ENCODE data around the gene SCAPER. TPM values are rescaled to one million over a fixed set of nuclear protein-coding genes. Genes with fewer than 3 reads are reported as not detected.

Gene SCAPER
- total RNA-seq, 2 experiments from 2014 or later: 10.4 to 22.3 TPM

DNA sequence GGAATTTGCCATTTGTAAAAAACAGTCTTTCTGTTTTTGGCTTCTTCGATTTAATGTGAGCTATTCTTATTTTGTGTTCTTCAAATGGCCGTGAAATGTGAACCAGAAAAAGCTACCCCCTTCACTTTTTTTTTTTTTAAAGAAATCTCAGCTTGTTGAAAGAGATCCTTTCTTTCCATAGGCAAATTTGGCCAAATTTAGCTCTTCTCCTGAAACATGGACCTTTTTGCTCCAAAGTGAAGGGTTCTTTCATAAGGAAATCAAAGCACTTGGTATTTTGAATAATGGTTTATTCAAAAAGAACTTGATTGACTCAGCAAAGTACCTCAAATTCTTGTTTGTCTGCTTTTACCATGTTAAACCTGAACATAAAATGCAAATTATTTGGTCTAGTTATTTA lies 36.5 kb upstream of the SCAPER start:
- no TSS peak for BruUV-seq (replicated peaks)
- DNase-seq (ENCODE audit: low spot score): no peak
- Histone ChIP-seq H3K9me2 (ENCODE audit: insufficient read depth, low read length) (no peaks in the 10 kb centered on the region), H4K20me1 (ENCODE audit: insufficient read depth, low read length) (no peaks in the 10 kb centered on the region), H3K4me3 (ENCODE audit: low read depth, low read length, poor library complexity, severe bottlenecking) (no peak overlapping the region), H3K4me1 (ENCODE audit: insufficient read depth, low read length, poor library complexity, severe bottlenecking) (peaks cover under 1% of the 10 kb centered on the region), H3K27ac (ENCODE audit: low read depth, low read length, poor library complexity, severe bottlenecking) (no peak overlapping the region), H2AFZ (ENCODE audit: low read length) (no peak overlapping the region), H3K79me2 (ENCODE audit: insufficient read depth, low read depth, low read length) (no peaks in the 10 kb centered on the region), H3K4me2 (ENCODE audit: low read length) (no peak overlapping the region), H3K36me3 (ENCODE audit: insufficient read depth, low read length) (peaks cover 42% of the 10 kb centered on the region), H3K9me3 (ENCODE audit: low read length) (no peaks in the 10 kb centered on the region)
- intact Hi-C loops (cut with micrococcal nuclease; ENCODE audit: unreplicated experiment): no loop called here
- TF ChIP-seq EZH2phosphoT487 (IDR thresholded peaks at IDR 0.05; ENCODE audit: borderline replicate concordance, low read depth, low read length): no peak
- TF ChIP-seq, protein P1, sequence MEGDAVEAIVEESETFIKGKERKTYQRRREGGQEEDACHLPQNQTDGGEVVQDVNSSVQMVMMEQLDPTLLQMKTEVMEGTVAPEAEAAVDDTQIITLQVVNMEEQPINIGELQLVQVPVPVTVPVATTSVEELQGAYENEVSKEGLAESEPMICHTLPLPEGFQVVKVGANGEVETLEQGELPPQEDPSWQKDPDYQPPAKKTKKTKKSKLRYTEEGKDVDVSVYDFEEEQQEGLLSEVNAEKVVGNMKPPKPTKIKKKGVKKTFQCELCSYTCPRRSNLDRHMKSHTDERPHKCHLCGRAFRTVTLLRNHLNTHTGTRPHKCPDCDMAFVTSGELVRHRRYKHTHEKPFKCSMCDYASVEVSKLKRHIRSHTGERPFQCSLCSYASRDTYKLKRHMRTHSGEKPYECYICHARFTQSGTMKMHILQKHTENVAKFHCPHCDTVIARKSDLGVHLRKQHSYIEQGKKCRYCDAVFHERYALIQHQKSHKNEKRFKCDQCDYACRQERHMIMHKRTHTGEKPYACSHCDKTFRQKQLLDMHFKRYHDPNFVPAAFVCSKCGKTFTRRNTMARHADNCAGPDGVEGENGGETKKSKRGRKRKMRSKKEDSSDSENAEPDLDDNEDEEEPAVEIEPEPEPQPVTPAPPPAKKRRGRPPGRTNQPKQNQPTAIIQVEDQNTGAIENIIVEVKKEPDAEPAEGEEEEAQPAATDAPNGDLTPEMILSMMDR (conservative IDR thresholded peaks at IDR 0.05; ENCODE audit: low read length): no peak
- POLR2A ChIA-PET: interaction anchor here (0.5 to 1.6 kb wide), 8 partner anchors 9 to 480 kb away, joined by 3 to 8 read pairs (median 3); no protein-coding TSS in a partner anchor
- CTCF ChIA-PET (ENCODE audit: unreplicated experiment): no interaction called here

GRCh38 chr15:76939715-76940114 lies 34.6 kb upstream of the SCAPER start:
- Histone ChIP-seq H4K20me1 (ENCODE audit: insufficient read depth, low read length) (0 out of 2 replicates have a peak, but pooled peaks cover 8% of the 10 kb centered on the region), H3K4me1 (ENCODE audit: insufficient read depth, low read length, poor library complexity, severe bottlenecking) (peaks cover 18% of the 10 kb centered on the region), H3K9me2 (ENCODE audit: insufficient read depth, low read length) (no peaks in the 10 kb centered on the region), H3K27ac (ENCODE audit: low read depth, low read length, poor library complexity, severe bottlenecking) (no peak overlapping the region), H3K4me3 (ENCODE audit: low read depth, low read length, poor library complexity, severe bottlenecking) (no peak overlapping the region), H3K36me3 (ENCODE audit: insufficient read depth, low read length) (peaks cover 41% of the 10 kb centered on the region), H3K4me2 (ENCODE audit: low read length) (no peak overlapping the region), H3K79me2 (ENCODE audit: insufficient read depth, low read depth, low read length) (0 out of 2 replicates have a peak, but pooled peaks cover 1% of the 10 kb centered on the region), H2AFZ (ENCODE audit: low read length) (no peak overlapping the region), H3K9me3 (ENCODE audit: low read length) (no peaks in the 10 kb centered on the region)
- CTCF ChIA-PET (ENCODE audit: unreplicated experiment): no interaction called here
- DNase-seq (ENCODE audit: low spot score): no peak
- no peak for TF ChIP-seq EZH2phosphoT487 (IDR thresholded peaks at IDR 0.05; ENCODE audit: borderline replicate concordance, low read depth, low read length)
- TF ChIP-seq, protein P1 (conservative IDR thresholded peaks at IDR 0.05; ENCODE audit: low read length): no peak
- intact Hi-C loops (cut with micrococcal nuclease; ENCODE audit: unreplicated experiment): no loop called here
- POLR2A ChIA-PET: interaction anchor here (1.4 kb wide), 1 partner anchor 35 kb away, joined by 3 read pairs; no protein-coding TSS in a partner anchor
- BruUV-seq (replicated peaks): no TSS peak

DNA sequence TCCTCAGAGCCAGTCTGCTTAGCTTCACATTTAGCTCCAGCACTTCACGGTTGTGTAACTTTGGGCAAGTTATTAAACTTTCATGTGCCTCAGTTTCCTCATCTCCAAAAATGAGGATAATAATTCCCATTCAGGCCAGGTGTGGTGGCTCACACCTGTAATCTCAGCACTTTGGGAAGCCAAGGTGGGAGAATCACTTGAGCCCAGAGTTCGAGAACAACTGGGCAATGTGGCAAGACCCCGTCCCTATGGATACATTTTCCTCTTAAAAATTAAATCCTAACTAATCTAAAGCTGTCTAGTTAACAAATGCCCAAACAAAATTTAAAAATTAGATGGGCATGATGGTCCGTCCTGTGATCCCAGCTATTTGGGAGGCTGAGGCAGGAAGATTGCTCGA lies 33.6 kb upstream of the SCAPER start:
- TF ChIP-seq, protein P1 (conservative IDR thresholded peaks at IDR 0.05; ENCODE audit: low read length): no peak
- no peak for TF ChIP-seq EZH2phosphoT487 (IDR thresholded peaks at IDR 0.05; ENCODE audit: borderline replicate concordance, low read depth, low read length)
- no peak overlapping the region for H2AFZ ChIP-seq (ENCODE audit: low read length)
- H3K4me2 ChIP-seq (ENCODE audit: low read length): no peak overlapping the region
- H3K4me1 ChIP-seq (ENCODE audit: insufficient read depth, low read length, poor library complexity, severe bottlenecking): peaks cover 23% of the 10 kb centered on the region
- CTCF ChIA-PET (ENCODE audit: unreplicated experiment): no interaction called here
- H4K20me1 ChIP-seq (ENCODE audit: insufficient read depth, low read length): 0 out of 2 replicates have a peak, but pooled peaks cover 8% of the 10 kb centered on the region
- H3K9me2 ChIP-seq (ENCODE audit: insufficient read depth, low read length): no peaks in the 10 kb centered on the region
- POLR2A ChIA-PET: interaction anchor here (1.5 kb wide), 1 partner anchor 8 kb away, joined by 4 read pairs; no protein-coding TSS in a partner anchor
- H3K79me2 ChIP-seq (ENCODE audit: insufficient read depth, low read depth, low read length): 0 out of 2 replicates have a peak, but pooled peaks cover 3% of the 10 kb centered on the region
- DNase-seq (ENCODE audit: low spot score): no peak
- intact Hi-C loops (cut with micrococcal nuclease; ENCODE audit: unreplicated experiment): no loop called here
- no peak overlapping the region for H3K27ac ChIP-seq (ENCODE audit: low read depth, low read length, poor library complexity, severe bottlenecking)
- H3K4me3 ChIP-seq (ENCODE audit: low read depth, low read length, poor library complexity, severe bottlenecking): no peak overlapping the region
- peaks cover 40% of the 10 kb centered on the region for H3K36me3 ChIP-seq (ENCODE audit: insufficient read depth, low read length)
- H3K9me3 ChIP-seq (ENCODE audit: low read length): no peaks in the 10 kb centered on the region
- no TSS peak for BruUV-seq (replicated peaks)

All from OCI-LY7 (cell line).